Suprapubic skin (tissue), 4 donors: ENCODE measurements around the gene RFX2. TPM values are rescaled to one million over a fixed set of nuclear protein-coding genes. Genes with fewer than 3 reads are reported as not detected.
A peak's percentile ranks its signal among the peaks of the same experiment; 100 is the strongest.

Experiments
- DNase-seq, 2 donors: peaks; one replicate each; pipeline ENCODE4 v3.0.0-alpha.2; 2019; ENCODE audit warnings: low spot score in 2 of 2
- H3K27ac ChIP-seq: fragments of 200-600 bp; sonication (generic); one replicate; pipeline ENCODE4 v1.5.1; 2019
- H3K27me3 ChIP-seq: fragments of 200-600 bp; sonication (generic); one replicate; pipeline ENCODE4 v1.5.1; 2019
- H3K36me3 ChIP-seq: fragments of 200-600 bp; sonication (generic); one replicate; pipeline ENCODE4 v1.5.1; 2019
- H3K4me1 ChIP-seq: fragments of 200-600 bp; sonication (generic); one replicate; pipeline ENCODE4 v1.5.1; 2019
- H3K4me3 ChIP-seq: fragments of 200-600 bp; sonication (generic); one replicate; pipeline ENCODE4 v1.5.1; 2019; ENCODE audit warnings: mild to moderate bottlenecking
- H3K9me3 ChIP-seq: fragments of 200-600 bp; sonication (generic); one replicate; pipeline ENCODE4 v1.5.1; 2019
- EP300 ChIP-seq: sonication (generic); formaldehyde crosslinking; IDR thresholded peaks from one replicate; pipeline ENCODE4 v1.6.1; 2017; ENCODE audit warnings: antibody characterized with exemption
- POLR2A ChIP-seq, 2 donors: fragments of 450-650 bp; IDR thresholded peaks; one replicate each; pipeline ENCODE4 v1.6.1; 2017; ENCODE audit warnings: antibody characterized with exemption in 2 of 2, mild to moderate bottlenecking in 2 of 2, moderate library complexity in 2 of 2
- POLR2AphosphoS5 ChIP-seq, 3 donors: sonication (generic); formaldehyde crosslinking; IDR thresholded peaks; one replicate each; pipeline ENCODE4 v1.6.1; 2017; ENCODE audit warnings: antibody characterized with exemption in 3 of 3
- WGBS: methylation state at CpG from one replicate; pipeline ENCODE4 v1.1.5; 2018; 5-methylcytosine and 5-hydroxymethylcytosine counted together
- total RNA-seq, 4 donors: library from RNA; depleted of rRNA; stranded (reverse); fragments of >200 nt; gene quantifications; one replicate each; pipeline ENCODE4 v1.1.0, GENCODE V29; 2016
- TF ChIP-seq, protein P1 (sequence below), 2 donors: fragments of 200-600 bp in 1 of 2; fragments of 450-650 bp in 1 of 2; sonication (generic) in 1 of 2; IDR thresholded peaks; one replicate each; pipeline ENCODE4 v1.5.1; 2016 to 2019; ENCODE audit warnings: antibody characterized with exemption in 2 of 2, mild to moderate bottlenecking in 1 of 2, moderate library complexity in 1 of 2

The RFX2 gene
- total RNA-seq, 4 donors from 2014 or later: 28.8 to 62.0 (median 43.5) TPM

DNA sequence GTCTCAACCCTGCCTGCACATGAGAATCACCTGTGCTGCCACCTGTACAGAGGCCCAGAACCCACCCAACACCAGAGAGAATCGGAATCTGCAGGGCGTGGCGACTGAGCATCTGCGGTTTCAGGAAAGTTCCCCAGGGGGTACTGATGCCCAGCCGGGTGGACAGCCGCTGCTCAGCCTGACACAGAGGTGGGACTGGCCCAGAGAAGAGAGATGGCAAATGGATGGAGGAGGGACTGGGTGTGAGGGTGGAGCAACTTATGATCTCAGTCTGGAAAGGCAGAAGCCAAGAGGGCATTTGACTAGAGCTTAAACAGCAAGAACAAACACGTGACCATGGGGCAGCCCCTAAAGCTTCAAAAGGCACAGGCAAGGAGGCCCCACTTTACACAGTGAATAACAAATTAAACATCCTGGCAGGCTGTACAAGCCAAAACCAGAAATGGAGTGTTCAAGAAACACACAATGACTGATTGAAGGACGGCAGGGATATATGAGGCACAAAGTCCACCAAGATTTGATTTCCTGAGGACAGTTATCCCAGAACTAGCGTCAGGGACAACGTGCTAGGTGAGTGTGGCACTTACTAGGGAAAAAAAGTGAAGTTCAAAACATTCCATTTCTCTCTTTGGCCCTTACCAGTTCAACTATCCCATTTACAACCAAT lies 135.4 kb downstream of the RFX2 start:
- Histone ChIP-seq H3K27ac (no peak overlapping the region), H3K4me1 (peaks cover 60% of the 10 kb centered on the region), H3K27me3 (no peaks in the 10 kb centered on the region), H3K4me3 (no peak overlapping the region), H3K9me3 (no peaks in the 10 kb centered on the region), H3K36me3 (peaks cover 15% of the 10 kb centered on the region)
- no peak for TF ChIP-seq POLR2AphosphoS5 (IDR thresholded peaks at IDR 0.05)
- no peak for TF ChIP-seq POLR2A (IDR thresholded peaks at IDR 0.05)
- TF ChIP-seq, protein P1, sequence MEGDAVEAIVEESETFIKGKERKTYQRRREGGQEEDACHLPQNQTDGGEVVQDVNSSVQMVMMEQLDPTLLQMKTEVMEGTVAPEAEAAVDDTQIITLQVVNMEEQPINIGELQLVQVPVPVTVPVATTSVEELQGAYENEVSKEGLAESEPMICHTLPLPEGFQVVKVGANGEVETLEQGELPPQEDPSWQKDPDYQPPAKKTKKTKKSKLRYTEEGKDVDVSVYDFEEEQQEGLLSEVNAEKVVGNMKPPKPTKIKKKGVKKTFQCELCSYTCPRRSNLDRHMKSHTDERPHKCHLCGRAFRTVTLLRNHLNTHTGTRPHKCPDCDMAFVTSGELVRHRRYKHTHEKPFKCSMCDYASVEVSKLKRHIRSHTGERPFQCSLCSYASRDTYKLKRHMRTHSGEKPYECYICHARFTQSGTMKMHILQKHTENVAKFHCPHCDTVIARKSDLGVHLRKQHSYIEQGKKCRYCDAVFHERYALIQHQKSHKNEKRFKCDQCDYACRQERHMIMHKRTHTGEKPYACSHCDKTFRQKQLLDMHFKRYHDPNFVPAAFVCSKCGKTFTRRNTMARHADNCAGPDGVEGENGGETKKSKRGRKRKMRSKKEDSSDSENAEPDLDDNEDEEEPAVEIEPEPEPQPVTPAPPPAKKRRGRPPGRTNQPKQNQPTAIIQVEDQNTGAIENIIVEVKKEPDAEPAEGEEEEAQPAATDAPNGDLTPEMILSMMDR (IDR thresholded peaks at IDR 0.05): no peak
- no peak for TF ChIP-seq EP300
- no peak for DNase-seq
- 61% methylated on average over 10 of the region's 10 CpGs for WGBS

DNA sequence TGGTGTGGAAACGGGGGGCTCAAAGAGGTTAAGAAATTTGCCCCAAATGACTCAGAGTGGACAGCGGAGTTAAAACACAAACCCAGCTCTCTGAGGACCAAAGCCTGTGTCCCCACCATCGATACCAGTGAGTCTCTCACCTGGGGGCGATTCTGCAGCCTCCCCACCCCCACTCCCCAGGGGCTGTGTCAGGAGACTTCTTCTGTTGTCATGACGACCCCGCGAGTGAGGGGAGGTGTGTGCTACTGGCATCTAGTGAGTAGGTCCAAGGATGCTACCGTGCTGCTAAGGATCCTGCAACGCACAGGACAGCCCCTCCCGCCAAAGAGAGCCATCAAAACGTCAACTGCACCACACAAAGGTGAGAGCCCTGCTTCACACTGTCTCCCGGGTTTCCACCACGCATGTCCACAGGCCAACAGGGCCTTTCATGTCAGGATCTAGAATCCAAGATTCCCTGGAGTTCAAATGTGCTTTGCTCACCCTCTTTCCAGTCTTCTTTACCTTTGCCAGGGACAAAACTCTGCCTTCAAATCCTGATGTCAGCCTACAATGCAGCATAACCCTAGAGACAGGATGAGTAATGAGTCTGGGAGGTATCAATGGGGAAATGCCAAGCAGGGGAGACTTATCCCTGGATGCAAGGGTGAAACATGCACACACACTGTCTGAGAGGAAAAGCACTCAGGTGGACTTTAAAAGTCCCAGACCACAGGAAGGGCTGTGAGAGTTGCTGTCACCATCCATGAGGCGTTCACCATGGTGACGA lies 136.2 kb downstream of the RFX2 start:
- H3K4me3 ChIP-seq: no peak overlapping the region
- peak in 1 of 2 donors; percentile 55 for DNase-seq
- peaks cover 63% of the 10 kb centered on the region for H3K4me1 ChIP-seq
- TF ChIP-seq POLR2A (IDR thresholded peaks at IDR 0.05) (no peak), POLR2AphosphoS5 (IDR thresholded peaks at IDR 0.05) (no peak), EP300 (no peak)
- TF ChIP-seq, protein P1 (IDR thresholded peaks at IDR 0.05): no peak
- no peak overlapping the region for H3K27ac ChIP-seq
- no peaks in the 10 kb centered on the region for H3K9me3 ChIP-seq
- peaks cover 15% of the 10 kb centered on the region for H3K36me3 ChIP-seq
- WGBS: 79% methylated on average over 13 of the region's 15 CpGs
- H3K27me3 ChIP-seq: no peaks in the 10 kb centered on the region

DNA sequence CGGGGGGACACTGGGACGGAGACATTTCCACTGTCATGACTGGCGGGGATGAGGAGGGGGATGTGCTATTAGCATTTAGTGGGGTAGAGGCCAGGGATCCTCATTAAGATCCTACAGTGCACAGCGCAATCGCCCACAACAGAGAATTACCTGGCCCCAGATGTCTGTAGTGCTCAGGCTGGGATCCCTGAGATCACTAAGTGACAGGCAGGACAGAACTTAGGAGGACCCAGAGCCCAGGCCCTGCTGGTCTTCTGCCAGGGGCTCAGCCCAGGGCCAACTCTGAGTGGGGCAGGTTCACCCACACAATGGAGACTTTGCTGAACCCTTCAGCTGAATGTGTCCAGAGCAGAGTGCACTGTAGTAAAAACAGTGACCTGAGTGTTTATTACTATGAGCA lies 136.9 kb downstream of the RFX2 start:
- 82% methylated on average over 5 of the region's 5 CpGs for WGBS
- no peak overlapping the region for H3K4me3 ChIP-seq
- peaks cover 15% of the 10 kb centered on the region for H3K36me3 ChIP-seq
- no peaks in the 10 kb centered on the region for H3K27me3 ChIP-seq
- H3K27ac ChIP-seq: no peak overlapping the region
- DNase-seq: no peak
- peaks cover 63% of the 10 kb centered on the region for H3K4me1 ChIP-seq
- H3K9me3 ChIP-seq: no peaks in the 10 kb centered on the region
- TF ChIP-seq POLR2A (IDR thresholded peaks at IDR 0.05): no peak

DNA sequence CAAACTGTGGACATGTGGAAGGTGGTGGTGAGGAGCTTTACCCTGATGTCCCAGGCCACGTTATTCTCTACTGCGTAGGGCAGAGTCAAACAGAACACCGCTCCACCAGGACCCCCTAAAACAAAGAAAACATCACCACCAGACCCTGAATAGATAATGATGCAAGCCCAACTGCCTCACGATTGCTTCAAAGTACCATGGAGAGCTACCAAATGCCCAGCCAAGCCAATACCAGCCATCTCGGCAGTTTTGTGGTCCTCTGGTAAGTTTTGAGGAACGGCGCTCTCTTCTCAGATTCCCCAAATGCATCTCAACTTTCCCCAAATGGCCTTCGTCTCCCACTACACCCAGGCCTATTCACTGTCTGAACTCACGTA lies 138.0 kb downstream of the RFX2 start:
- no peak overlapping the region for H3K4me3 ChIP-seq
- no peaks in the 10 kb centered on the region for H3K9me3 ChIP-seq
- peaks cover 15% of the 10 kb centered on the region for H3K36me3 ChIP-seq
- WGBS: 84% methylated on average over 6 of the region's 9 CpGs
- H3K4me1 ChIP-seq: peaks cover 72% of the 10 kb centered on the region
- no peaks in the 10 kb centered on the region for H3K27me3 ChIP-seq
- no peak for TF ChIP-seq POLR2A (IDR thresholded peaks at IDR 0.05)
- TF ChIP-seq, protein P1 (IDR thresholded peaks at IDR 0.05): no peak
- TF ChIP-seq POLR2AphosphoS5 (IDR thresholded peaks at IDR 0.05): no peak
- no peak for TF ChIP-seq EP300
- DNase-seq: no peak
- H3K27ac ChIP-seq: no peak overlapping the region

DNA sequence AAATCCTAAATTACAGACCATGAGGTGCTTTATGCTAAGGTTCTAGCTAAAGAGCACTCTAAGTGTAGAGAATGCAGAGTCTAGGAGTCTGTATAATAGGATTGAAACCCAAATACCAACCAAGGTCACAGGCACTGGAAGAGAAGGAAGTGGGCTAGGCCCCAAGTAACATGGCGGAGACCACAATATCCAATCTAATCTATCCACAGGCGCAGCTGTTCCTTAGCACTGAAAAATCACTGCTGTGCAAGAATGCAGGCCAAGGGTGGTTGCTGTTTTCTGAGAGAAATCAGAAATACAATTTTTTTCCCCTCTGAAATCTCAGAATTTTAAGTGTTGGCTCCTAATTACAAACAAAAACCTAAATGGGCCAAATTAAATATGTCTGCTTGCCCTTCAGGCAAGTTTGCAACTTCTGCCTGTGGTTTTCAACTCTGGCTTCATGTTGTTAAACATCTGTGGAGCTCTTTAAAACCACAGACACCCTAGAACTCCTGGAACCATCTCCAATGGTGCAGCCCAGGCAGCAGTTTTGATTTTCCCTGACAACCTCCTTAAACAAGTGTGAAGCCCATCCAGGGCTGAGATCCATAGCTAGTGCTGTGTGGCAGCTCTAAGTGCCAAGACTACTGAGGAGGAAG lies 138.5 kb downstream of the RFX2 start:
- Histone ChIP-seq H3K27ac (no peak overlapping the region), H3K36me3 (peaks cover 15% of the 10 kb centered on the region), H3K4me1 (peaks cover 73% of the 10 kb centered on the region), H3K27me3 (no peaks in the 10 kb centered on the region), H3K9me3 (no peaks in the 10 kb centered on the region), H3K4me3 (no peak overlapping the region)
- no peak for DNase-seq
- WGBS: 100% methylated on average over 2 of the region's 2 CpGs
- no peak for TF ChIP-seq POLR2AphosphoS5 (IDR thresholded peaks at IDR 0.05)
- TF ChIP-seq POLR2A (IDR thresholded peaks at IDR 0.05): no peak
- TF ChIP-seq EP300: no peak
- TF ChIP-seq, protein P1 (IDR thresholded peaks at IDR 0.05): no peak
